Trophoblast cell (in vitro differentiated cells and primary cell): ENCODE results near the gene EML4.
A peak's percentile ranks its signal among the peaks of the same experiment; 100 is the strongest.
"Not testable (repeated sequence)": the region's sequence is repeated elsewhere in the genome, so short reads cannot be mapped to it uniquely, and the experiment has no call there.

Source experiments
- DNase-seq, 2 donors: peaks; one replicate each; pipeline ENCODE4 v3.0.0-alpha.2; 2016
- H2AFZ ChIP-seq: 2 replicates; pipeline ENCODE4 v1.6.1; 2013; ENCODE audit warnings: low read length, moderate library complexity, mild to moderate bottlenecking; ENCODE audit not compliant: insufficient read depth, poor library complexity
- H2AK5ac ChIP-seq: 2 replicates; pipeline ENCODE4 v1.6.1; 2013; ENCODE audit warnings: mild to moderate bottlenecking, low read length
- H2BK120ac ChIP-seq: 2 replicates; pipeline ENCODE4 v1.6.1; 2013; ENCODE audit warnings: low read length, mild to moderate bottlenecking, moderate library complexity; ENCODE audit not compliant: insufficient read depth, poor library complexity
- H2BK12ac ChIP-seq: 2 replicates; pipeline ENCODE4 v1.6.1; 2013; ENCODE audit warnings: mild to moderate bottlenecking, low read length, moderate library complexity
- H2BK5ac ChIP-seq: 2 replicates; pipeline ENCODE4 v1.6.1; 2013; ENCODE audit warnings: low read length, low read depth, moderate library complexity, mild to moderate bottlenecking; ENCODE audit not compliant: poor library complexity
- H3K14ac ChIP-seq: 2 replicates; pipeline ENCODE4 v1.6.1; 2013; ENCODE audit warnings: mild to moderate bottlenecking, low read length
- H3K18ac ChIP-seq: 2 replicates; pipeline ENCODE4 v1.6.1; 2013; ENCODE audit warnings: mild to moderate bottlenecking, low read length
- H3K23ac ChIP-seq: 2 replicates; pipeline ENCODE4 v1.6.1; 2013; ENCODE audit warnings: low read length
- H3K27ac ChIP-seq: 2 replicates; pipeline ENCODE4 v1.5.1; 2013; ENCODE audit warnings: low read depth, mild to moderate bottlenecking, inconsistent platforms, low read length, moderate library complexity
- H3K27me3 ChIP-seq: 2 replicates; pipeline ENCODE4 v1.6.1; 2013; ENCODE audit warnings: inconsistent platforms, mild to moderate bottlenecking, low read length, moderate library complexity; ENCODE audit not compliant: insufficient read depth
- H3K36me3 ChIP-seq, 2 experiments: 1 replicate in 1 of 2; 2 replicates in 1 of 2; pipeline ENCODE4 v1.6.1; 2013; ENCODE audit warnings: low read length in 2 of 2, mild to moderate bottlenecking in 2 of 2, moderate library complexity in 1 of 2; ENCODE audit not compliant: insufficient read depth in 2 of 2, control insufficient read depth in 1 of 2
- H3K4ac ChIP-seq: 2 replicates; pipeline ENCODE4 v1.6.1; 2013; ENCODE audit warnings: low read depth, mild to moderate bottlenecking, low read length, moderate library complexity
- H3K4me1 ChIP-seq, 2 experiments: 1 replicate in 1 of 2; 2 replicates in 1 of 2; pipeline ENCODE4 v1.6.1; 2013; ENCODE audit warnings: low read length in 2 of 2, mild to moderate bottlenecking in 2 of 2, moderate library complexity in 1 of 2; ENCODE audit not compliant: insufficient read depth in 2 of 2, control insufficient read depth in 1 of 2
- H3K4me2 ChIP-seq: 2 replicates; pipeline ENCODE4 v1.6.1; 2013; ENCODE audit warnings: inconsistent platforms, mild to moderate bottlenecking, low read length, moderate library complexity
- H3K4me3 ChIP-seq: 2 replicates; pipeline ENCODE4 v1.5.1; 2013; ENCODE audit warnings: mild to moderate bottlenecking, low read depth, low read length, inconsistent platforms
- H3K79me1 ChIP-seq: one replicate; pipeline ENCODE4 v1.6.1; 2013; ENCODE audit warnings: low read length
- H3K79me2 ChIP-seq: 2 replicates; pipeline ENCODE4 v1.6.1; 2013; ENCODE audit warnings: low read length, mild to moderate bottlenecking; ENCODE audit not compliant: control insufficient read depth, insufficient read depth, poor library complexity
- H3K9ac ChIP-seq: 2 replicates; pipeline ENCODE4 v1.6.1; 2013; ENCODE audit warnings: mild to moderate bottlenecking, low read length
- H3K9me3 ChIP-seq: 2 replicates; pipeline ENCODE4 v1.6.1; 2013; ENCODE audit warnings: low read depth, mild to moderate bottlenecking, control low read depth, inconsistent platforms, low read length; ENCODE audit not compliant: insufficient read depth
- H4K12ac ChIP-seq: 2 replicates; pipeline ENCODE4 v1.6.1; 2013; ENCODE audit warnings: low read depth, mild to moderate bottlenecking, low read length, moderate library complexity
- H4K8ac ChIP-seq: 2 replicates; pipeline ENCODE4 v1.6.1; 2013; ENCODE audit warnings: low read depth, mild to moderate bottlenecking, low read length, moderate library complexity
- H4K91ac ChIP-seq: one replicate; pipeline ENCODE4 v1.6.1; 2013; ENCODE audit warnings: low read depth, mild to moderate bottlenecking, low read length, moderate library complexity
- WGBS: extraction: QIAGEN DNeasy Blood & Tissue Kit; methylation state at CpG from one replicate; pipeline ENCODE4 v1.1.7; 2013; ENCODE audit warnings: missing lambda C conversion rate; ENCODE audit not compliant: insufficient read length, insufficient coverage; ENCODE audit errors: extremely low coverage; 5-methylcytosine and 5-hydroxymethylcytosine counted together

Gene EML4

DNA sequence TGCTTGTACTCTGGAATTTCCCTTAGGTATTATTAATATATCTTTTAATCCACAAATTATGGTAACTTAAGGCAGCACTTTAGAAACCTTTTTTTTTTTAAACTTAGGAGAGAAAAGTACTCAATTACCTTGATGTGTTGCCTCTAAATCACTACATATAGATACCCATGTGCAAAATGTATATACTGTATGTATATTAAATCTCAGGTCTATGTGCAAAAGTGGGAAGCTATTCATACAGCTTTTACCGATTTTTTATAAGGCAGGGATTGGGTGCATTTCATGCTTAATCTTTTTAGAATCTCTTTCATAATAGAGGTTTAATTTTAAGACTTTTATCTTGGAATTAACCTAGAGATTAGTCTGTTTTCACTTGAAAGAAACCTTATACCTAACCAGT lies 3.4 kb downstream of the EML4 start:
- H3K4me1 ChIP-seq = peaks cover 0 to 4% of the 10 kb centered on the region in 2 experiments
- no CpG with 5 or more reads among the region's 1 CpG for WGBS
- no peak overlapping the region for H3K4ac ChIP-seq
- no peaks in the 10 kb centered on the region for H3K27me3 ChIP-seq
- H4K8ac ChIP-seq = no peak overlapping the region
- no peaks in the 10 kb centered on the region for H3K36me3 ChIP-seq
- no peak overlapping the region for H3K4me3 ChIP-seq
- no peak overlapping the region for H2AFZ ChIP-seq
- no peak overlapping the region for H2BK12ac ChIP-seq
- H2BK120ac ChIP-seq = no peak overlapping the region
- no peak for DNase-seq
- H4K91ac ChIP-seq = no peak overlapping the region
- H3K9me3 ChIP-seq = peaks cover 1% of the 10 kb centered on the region
- H3K18ac ChIP-seq = no peak overlapping the region
- no peak overlapping the region for H2BK5ac ChIP-seq
- no peak overlapping the region for H3K23ac ChIP-seq
- H3K27ac ChIP-seq = no peak overlapping the region
- no peak overlapping the region for H4K12ac ChIP-seq
- H2AK5ac ChIP-seq = no peak overlapping the region
- H3K14ac ChIP-seq = no peak overlapping the region
- peaks cover 11% of the 10 kb centered on the region for H3K79me1 ChIP-seq
- no peak overlapping the region for H3K4me2 ChIP-seq
- H3K9ac ChIP-seq = no peak overlapping the region
- H3K79me2 ChIP-seq = peaks cover 16% of the 10 kb centered on the region

GRCh38 chr2:42173467-42173866 lies 4.3 kb downstream of the EML4 start:
- H4K91ac ChIP-seq, H3K4me1 ChIP-seq, H3K14ac ChIP-seq, H4K12ac ChIP-seq, H2AFZ ChIP-seq, DNase-seq, H3K27me3 ChIP-seq, H2BK120ac ChIP-seq, H3K4me3 ChIP-seq, H3K23ac ChIP-seq, H2BK5ac ChIP-seq, H2BK12ac ChIP-seq, H3K9me3 ChIP-seq, H3K9ac ChIP-seq, H4K8ac ChIP-seq, H3K27ac ChIP-seq, H3K36me3 ChIP-seq, H3K18ac ChIP-seq, H2AK5ac ChIP-seq, H3K4me2 ChIP-seq: not testable (repeated sequence)
- Histone ChIP-seq H3K79me2 (peaks cover 16% of the 10 kb centered on the region), H3K79me1 (peaks cover 11% of the 10 kb centered on the region), H3K4ac (peak overlapping the region; percentile 77)
- WGBS = no CpG with 5 or more reads among the region's 2 CpGs

DNA sequence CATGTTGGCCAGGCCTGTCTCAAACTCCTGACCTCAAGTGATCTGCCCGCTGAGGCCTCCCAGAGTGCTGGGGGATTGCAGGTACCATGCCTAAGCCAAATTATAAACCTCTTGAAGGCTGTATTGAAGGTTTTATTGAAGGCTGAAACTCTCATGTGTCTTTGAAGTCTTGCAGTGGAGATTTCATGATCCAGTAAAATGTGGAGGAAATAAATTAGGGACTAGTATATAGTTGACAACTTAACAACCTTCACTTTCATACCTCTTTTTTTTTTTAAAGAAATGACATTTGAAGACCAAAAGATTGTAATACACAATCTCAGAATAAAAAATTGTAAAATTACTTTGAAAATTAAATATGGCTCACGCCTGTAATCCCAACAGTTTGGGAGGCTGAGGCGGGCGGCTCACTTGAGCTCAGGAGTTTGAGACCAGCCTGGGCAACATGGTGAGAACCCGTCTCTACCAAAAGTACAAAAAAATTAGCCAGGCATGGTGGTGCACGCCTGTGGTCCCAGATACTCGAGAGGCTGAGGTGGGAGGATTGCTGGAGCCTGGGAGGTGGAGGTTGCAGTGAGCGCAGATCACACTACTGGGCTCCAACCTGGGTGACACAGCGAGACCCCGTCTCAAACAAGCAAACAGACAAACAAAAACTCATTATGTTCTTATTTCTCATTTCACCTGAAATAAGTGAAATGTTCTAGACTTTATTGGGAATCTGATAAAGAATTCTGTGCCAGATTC lies 8.0 kb downstream of the EML4 start:
- H2BK12ac ChIP-seq = no peak overlapping the region

DNA sequence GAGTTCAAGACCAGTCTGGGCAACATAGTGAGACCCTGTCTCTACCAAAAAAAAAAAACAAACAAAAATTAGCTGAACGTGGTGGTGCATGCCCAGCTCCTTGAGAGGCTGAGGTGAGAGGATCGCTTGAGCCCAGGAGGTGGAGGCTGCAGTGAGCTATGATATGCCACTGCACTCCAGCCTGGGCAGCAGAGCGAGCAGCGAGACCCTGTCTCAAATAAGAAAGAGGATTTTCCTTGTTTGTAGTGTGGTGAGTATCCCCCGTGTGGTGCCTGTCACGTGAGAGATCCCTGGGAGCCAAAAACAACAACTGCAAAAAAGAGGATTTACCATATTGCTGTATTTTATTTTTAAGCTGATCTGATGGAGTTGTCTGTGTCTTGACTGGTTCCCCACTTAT lies 9.2 kb downstream of the EML4 start:
- Histone ChIP-seq H4K8ac (no peak overlapping the region), H3K23ac (no peak overlapping the region), H3K27ac (no peak overlapping the region), H3K36me3 (peaks cover 0 to 3% of the 10 kb centered on the region in 2 experiments), H3K4me1 (no peaks in the 10 kb centered on the region), H3K18ac (no peak overlapping the region), H3K27me3 (no peaks in the 10 kb centered on the region), H3K14ac (no peak overlapping the region), H2BK12ac (no peak overlapping the region), H2BK120ac (no peak overlapping the region), H3K9me3 (no peaks in the 10 kb centered on the region), H4K91ac (no peak overlapping the region), H3K4me2 (no peak overlapping the region), H3K9ac (no peak overlapping the region), H4K12ac (no peak overlapping the region), H3K79me2 (peaks cover 6% of the 10 kb centered on the region), H2BK5ac (no peak overlapping the region), H3K79me1 (no peaks in the 10 kb centered on the region), H3K4me3 (no peak overlapping the region), H2AK5ac (no peak overlapping the region), H2AFZ (no peak overlapping the region), H3K4ac (peak overlapping the region; percentile 69)
- WGBS = no CpG with 5 or more reads among the region's 6 CpGs
- no peak for DNase-seq

More for the DNA sequence above, 8.0 kb downstream of the EML4 start:
- Histone ChIP-seq H2AK5ac (no peak overlapping the region), H3K4me1 (no peaks in the 10 kb centered on the region), H3K18ac (no peak overlapping the region), H3K79me2 (peaks cover 7% of the 10 kb centered on the region), H2BK120ac (no peak overlapping the region), H3K14ac (no peak overlapping the region), H3K4me2 (no peak overlapping the region), H2AFZ (no peak overlapping the region), H3K9ac (no peak overlapping the region), H3K4me3 (no peak overlapping the region), H3K9me3 (no peaks in the 10 kb centered on the region), H3K4ac (no peak overlapping the region), H3K36me3 (peaks cover 0 to 3% of the 10 kb centered on the region in 2 experiments), H4K8ac (no peak overlapping the region), H3K27ac (no peak overlapping the region), H2BK5ac (no peak overlapping the region), H4K91ac (no peak overlapping the region), H3K27me3 (no peaks in the 10 kb centered on the region), H3K79me1 (no peaks in the 10 kb centered on the region), H3K23ac (no peak overlapping the region), H4K12ac (no peak overlapping the region)
- DNase-seq = no peak
- no CpG with 5 or more reads among the region's 10 CpGs for WGBS
